Stimulated activated naive CD8-positive, alpha-beta T cell treated with anti-CD3 and anti-CD28 coated beads, Interleukin-15, Interleukin-2, amounts not matched to agents 100 ng/mL and 50 ng/mL, for 24 hours (primary cell): ENCODE results near the gene RAMACL.

Experiments used
- H3K27ac Mint-ChIP-seq: one replicate; pipeline ENCODE4 v1.8.0; 2021; ENCODE audit warnings: mild to moderate bottlenecking, mixed read lengths
- H3K27me3 Mint-ChIP-seq: one replicate; pipeline ENCODE4 v1.8.0; 2021; ENCODE audit warnings: mixed read lengths
- H3K36me3 Mint-ChIP-seq: one replicate; pipeline ENCODE4 v1.8.0; 2021; ENCODE audit warnings: low read depth, mixed read lengths
- H3K4me1 Mint-ChIP-seq: one replicate; pipeline ENCODE4 v1.8.0; 2021; ENCODE audit warnings: low read depth, mixed read lengths
- H3K4me3 Mint-ChIP-seq: one replicate; pipeline ENCODE4 v1.8.0; 2021; ENCODE audit warnings: mild to moderate bottlenecking, mixed read lengths
- H3K9me3 Mint-ChIP-seq: one replicate; pipeline ENCODE4 v1.8.0; 2021; ENCODE audit warnings: mixed read lengths

The RAMACL gene

DNA sequence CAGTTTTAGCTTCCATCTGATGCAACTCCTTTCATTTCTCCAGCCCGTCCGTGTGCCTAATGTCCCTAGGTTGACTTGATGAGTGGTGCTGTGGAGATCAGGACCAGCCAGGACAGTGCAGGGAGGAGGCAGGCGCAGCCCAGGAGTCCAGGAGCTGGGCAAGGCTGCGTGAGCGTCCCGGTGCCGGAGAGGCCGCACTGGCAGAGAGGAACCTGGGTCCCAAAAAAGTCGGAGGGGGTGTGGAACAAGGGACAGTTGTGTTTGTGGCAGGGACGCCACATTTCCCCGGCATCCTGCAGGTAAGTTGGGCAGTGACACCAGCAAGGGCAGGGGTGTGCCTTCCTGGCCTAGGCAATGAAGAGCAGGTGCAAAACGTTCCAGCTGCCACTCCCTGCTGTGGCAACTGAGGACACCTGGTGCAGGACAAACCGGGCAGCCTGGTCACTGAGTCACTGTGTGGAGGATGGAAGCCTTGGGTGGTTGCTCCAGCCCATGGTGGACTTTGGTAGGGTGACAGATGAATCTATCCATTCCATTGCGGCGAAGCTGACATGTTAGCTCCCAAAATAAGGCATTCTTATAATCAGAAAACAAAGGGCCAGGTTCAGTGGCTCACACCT is 53.2 kb downstream of the RAMACL start:
- no peak overlapping the region for H3K4me3 Mint-ChIP-seq
- H3K36me3 Mint-ChIP-seq: peaks cover 5% of the 10 kb centered on the region
- no peaks in the 10 kb centered on the region for H3K4me1 Mint-ChIP-seq
- H3K27me3 Mint-ChIP-seq: no peaks in the 10 kb centered on the region
- H3K9me3 Mint-ChIP-seq: no peaks in the 10 kb centered on the region
- H3K27ac Mint-ChIP-seq: no peak overlapping the region
